ENCODE measurements around the gene CABCOCO1. TPM values are rescaled to one million over a fixed set of nuclear protein-coding genes. Genes with fewer than 3 reads are reported as not detected.

CABCOCO1 gene
- total RNA-seq, 1 donor from 2014 or later, result not detected

DNA sequence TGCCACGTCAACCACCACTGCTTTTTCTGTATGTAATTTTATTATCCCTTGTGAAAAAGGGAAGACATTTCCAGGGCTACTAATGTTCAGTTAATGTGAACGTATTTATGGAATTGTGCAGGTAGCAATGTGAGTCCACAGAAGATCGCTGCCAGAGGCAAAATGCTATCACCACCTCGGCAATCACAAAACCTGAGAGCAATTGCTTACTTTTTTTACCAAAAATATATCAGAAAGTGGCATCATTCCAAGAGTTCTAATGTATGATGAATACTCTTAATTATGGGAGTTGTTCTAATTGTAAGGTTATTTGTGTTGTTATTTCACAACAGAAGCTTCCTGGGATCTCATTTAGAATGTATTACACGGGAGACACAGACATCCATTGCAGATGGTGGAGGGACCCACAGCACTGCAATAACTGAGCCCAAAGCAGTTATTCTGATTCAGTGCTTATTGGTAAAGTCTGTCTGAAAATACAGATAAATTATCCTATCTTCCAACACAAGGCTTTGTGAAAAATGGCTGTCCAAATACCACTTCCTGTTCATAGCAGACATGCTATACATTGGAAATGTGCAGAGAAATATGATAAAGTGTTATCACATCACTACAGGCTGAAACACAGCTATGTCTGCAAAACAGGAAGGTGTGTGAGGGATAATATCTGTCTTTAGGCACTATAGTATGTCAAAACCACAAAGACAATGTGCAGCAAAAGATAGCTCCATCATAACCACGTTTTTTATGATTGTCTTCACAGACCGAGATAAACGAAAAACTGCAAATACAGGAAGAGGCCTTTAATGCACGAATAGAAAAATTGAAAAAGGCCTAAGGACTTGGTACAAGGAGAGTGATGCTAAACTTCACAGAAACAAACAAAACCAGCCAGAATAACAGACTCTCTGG is 102.7 kb downstream of the CABCOCO1 start:
- intact Hi-C loops (cut with DNase I), result no loop called here
- no peak for DNase-seq (ENCODE audit: missing footprints)

DNA sequence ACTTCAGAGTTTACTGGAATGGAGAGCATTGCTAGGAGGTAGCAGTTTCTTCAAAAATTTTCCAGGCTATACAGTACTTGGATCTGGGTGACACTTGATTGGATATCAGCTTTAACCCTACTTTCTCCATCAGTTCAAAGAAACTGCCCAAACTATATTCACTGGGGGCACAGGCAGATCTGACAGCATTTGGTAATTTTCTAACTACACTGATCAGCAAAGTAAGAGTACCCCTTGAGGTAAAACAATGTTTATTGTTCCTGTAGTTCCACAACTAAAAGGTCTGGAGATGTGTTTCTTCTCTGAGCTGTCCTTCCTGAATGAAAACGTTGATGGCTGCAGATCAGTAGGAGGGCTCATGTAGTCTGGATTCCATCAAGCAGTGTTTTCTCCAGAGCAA is 104.2 kb downstream of the CABCOCO1 start:
- intact Hi-C loops (cut with DNase I), result no loop called here
- no peak for DNase-seq (ENCODE audit: missing footprints)
- no peak for ATAC-seq

More for the DNA sequence above, 102.7 kb downstream of the CABCOCO1 start:
- no peak for ATAC-seq

DNA sequence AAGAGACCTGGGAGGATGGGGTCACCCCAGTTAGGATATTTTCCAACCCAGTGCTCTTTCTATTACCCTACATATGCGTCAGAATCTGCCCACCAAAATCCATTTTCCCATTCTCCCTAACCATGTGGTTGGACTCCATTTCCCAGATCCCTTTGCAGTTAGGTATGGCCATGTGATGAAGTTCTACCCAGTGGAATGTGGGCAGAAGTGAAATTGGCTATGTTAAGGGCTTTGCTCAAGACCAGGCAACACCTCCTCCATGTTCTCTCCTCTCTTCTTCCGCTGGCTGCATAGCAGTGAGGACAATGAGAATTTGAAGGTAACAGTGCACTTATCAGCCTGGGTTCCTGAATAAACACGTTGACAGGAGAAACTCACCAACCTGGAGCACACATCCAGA is 111.3 kb downstream of the CABCOCO1 start:
- DNase-seq (ENCODE audit: missing footprints) (no peak), ATAC-seq (no peak)
- intact Hi-C loops (cut with DNase I), result no loop called here

DNA sequence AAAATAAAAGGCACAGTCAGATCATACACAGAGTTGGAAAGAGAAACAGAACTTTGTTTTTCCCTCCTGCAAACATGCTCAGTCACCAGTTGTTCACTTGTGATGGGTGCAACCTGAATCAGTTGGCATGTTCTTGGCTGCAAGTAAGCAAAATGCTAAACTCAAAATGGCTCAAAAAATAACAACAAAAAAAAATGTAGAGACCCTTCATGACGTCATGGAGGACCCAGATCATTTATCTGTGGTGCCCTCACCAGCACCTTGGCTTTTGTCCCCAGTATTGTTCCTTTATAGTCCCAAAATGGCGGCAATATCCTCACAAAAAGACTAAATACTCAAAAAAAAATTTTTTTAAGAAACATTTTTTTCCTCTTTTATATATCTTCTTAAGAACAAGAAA is 112.4 kb downstream of the CABCOCO1 start:
- intact Hi-C loops (cut with DNase I), result no loop called here
- DNase-seq (ENCODE audit: missing footprints), result no peak
- no peak for ATAC-seq

DNA sequence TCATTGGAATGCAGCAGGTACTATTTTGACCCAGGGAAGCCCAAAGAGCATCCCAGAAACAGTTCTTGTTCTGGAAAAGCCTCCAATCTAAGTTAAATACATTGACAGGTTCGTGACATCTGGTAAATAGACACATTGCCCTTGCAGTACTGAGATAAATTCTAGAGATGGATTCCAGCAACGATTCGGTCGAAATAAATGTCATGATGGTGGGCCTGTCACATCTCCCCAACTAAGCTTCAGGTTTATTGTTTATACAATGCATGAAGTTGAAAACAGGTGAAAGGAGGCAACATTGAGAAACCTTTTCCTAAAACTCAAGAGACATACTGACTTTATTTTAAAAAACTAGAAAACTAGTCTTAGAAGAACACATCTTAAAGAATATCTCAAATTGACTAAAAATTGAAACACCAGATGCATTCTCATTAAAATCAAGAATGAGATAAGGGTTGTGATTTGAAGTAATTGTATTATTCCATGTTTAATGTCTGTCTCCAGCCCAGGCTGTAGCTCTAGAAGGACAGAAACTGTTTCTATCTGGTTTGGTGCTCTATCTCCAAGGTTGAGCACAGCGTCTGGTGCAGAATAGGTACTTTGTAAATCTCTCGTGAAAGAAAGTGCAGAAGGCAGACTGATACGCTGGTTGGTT is 114.0 kb downstream of the CABCOCO1 start:
- no peak for DNase-seq (ENCODE audit: missing footprints)
- ATAC-seq, result no peak
- intact Hi-C loops (cut with DNase I), result no loop called here

DNA sequence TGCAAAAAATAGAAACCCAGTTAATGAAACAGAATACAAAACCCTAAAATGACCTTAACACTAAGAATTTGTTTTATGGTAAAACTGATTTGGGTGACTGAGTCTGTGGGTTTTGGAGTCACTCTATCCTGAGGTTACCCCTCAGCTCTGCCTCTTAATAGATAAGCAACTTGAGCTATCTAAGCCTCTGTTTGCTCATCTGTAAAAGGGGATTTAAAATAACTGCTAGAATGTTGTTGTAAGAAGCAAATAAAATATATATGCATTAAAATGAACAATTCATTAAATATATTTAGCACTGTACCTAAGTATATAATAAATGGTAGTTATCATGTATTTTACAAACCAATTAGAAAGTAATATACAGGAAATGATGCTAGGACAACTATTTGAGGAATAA is 115.4 kb downstream of the CABCOCO1 start:
- DNase-seq (ENCODE audit: missing footprints) (no peak), ATAC-seq (no peak)
- intact Hi-C loops (cut with DNase I), result no loop called here

DNA sequence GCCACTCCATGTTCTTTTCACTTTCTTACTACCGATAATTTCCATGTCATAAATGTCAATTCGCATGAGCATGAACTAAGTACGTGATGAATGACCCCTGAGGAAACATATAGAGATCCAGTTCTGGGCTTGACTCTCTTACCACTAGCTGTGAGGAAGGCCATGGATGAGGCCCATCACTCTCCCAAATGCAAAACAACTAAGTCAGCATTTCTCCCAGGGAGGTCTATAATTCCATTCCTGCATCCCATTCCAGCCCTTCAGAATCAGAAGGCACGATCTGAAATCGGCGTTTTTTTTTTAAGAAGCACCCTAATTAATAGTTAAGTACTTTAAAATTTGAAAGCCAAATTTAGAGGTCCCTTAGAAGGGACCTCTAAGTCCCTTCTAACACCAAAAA is 116.5 kb downstream of the CABCOCO1 start:
- intact Hi-C loops (cut with DNase I), result no loop called here
- ATAC-seq, result no peak
- no peak for DNase-seq (ENCODE audit: missing footprints)

DNA sequence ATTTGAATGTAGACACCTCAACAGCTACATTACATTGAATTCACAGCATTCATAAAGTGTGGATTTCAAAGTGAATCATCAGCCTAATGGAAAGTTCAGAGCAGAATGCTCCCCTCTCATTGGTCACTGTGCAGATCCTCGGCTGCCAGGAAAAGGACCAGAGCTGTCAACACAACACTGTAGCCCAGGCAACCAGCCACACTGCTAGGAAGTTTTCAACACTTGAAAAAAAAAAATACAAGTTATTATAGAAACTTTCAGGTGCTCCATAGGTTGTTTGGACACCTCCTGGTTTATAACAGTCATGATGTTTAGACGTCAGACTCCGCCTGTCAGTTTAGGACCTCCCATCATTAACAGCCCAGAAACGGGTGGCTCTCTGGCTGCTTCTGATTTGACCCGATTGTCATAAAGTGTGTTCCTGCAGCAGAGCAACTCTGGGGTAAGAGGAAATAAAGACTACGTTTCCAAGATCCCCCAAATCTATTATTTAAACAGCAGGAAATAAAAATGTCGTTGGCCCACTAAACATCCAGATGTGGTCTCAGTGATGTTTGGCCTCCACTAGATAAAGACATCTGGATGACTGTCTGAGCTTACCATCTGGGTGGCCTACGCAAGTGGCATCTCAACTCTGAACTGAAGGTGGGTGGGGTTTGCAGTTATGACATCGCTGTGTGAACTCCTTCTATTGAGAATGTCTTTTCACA is 117.4 kb downstream of the CABCOCO1 start:
- DNase-seq (ENCODE audit: missing footprints), result no peak
- ATAC-seq, result peak; percentile 54
- intact Hi-C loops (cut with DNase I), result no loop called here

DNA sequence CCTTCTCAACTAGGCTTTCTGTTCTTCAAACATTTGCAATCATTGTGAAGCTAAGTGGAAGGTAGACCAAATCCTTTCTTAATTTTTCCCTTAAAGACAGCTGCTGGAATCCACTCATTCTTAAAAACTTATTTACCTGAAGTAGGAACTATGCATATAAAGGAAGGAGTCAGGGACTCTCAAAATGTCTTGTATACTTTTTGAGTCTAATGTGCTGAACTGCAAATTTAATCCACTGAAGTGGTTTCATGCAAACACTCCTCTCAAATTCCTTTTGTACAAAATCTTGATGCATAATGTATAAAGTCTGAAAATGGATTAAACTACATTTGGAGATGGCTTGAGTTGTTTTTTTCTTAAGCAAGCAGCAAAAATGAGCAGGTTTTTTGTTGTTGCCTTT is 118.0 kb downstream of the CABCOCO1 start:
- DNase-seq (ENCODE audit: missing footprints), result no peak
- intact Hi-C loops (cut with DNase I), result no loop called here
- ATAC-seq, result no peak

DNA sequence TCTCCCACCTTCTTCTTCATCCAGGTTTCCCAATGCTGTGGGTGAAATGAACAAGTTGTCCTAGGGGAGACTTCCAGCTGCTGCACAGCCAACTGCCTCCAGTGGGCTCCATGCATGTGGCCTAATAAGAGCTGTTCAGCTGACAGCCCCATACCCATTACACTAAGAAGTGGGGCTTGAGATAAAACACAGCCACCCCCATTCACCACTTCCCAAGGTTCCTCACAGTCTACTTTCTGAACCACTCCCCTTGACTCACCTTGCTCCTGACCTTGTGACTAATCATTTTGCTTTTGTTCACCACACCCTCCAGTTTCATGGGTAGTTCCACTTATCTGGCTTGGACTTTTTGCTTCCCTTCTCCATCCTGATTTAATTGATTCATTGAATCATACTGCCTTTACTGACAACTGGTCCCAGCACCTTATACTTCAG is 119.3 kb downstream of the CABCOCO1 start:
- intact Hi-C loops (cut with DNase I), result no loop called here
- no peak for ATAC-seq
- DNase-seq (ENCODE audit: missing footprints), result no peak

DNA sequence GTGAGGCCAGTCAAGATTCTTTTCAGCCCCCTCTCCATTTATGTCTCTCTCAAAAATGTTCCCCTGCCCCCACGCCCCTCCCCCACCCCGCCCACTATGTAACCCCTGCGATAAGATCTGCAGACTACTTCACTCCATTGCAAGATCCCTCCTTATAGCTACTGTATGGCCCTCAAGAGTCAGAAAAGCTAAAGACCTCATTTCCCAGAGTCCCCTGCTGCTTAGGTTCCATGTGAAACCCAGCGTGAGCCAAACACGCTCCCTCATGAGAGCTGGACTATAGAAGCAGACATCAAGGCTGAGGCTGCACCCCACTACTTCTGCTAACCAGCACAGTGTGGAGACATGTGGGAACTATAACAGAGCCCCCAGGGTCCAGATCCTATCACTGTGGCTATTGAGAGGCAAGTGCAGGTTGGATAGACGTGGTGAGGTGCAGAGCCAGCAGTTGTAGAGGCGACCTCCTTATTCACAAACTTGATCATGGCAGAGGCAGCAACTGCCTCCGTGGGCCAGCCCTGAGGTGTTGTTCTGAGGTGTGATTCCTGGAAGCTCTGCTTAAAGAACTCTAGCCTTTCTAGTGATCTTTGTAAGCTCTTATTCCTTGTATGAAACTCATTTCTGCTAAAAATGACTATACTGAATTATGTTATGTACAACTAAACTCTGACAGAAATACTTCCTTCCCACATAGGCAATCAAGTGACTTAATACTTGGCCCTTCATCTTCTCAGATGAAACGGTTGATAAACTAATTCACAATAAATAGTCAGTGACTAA is 121.8 kb downstream of the CABCOCO1 start:
- intact Hi-C loops (cut with DNase I), result no loop called here

DNA sequence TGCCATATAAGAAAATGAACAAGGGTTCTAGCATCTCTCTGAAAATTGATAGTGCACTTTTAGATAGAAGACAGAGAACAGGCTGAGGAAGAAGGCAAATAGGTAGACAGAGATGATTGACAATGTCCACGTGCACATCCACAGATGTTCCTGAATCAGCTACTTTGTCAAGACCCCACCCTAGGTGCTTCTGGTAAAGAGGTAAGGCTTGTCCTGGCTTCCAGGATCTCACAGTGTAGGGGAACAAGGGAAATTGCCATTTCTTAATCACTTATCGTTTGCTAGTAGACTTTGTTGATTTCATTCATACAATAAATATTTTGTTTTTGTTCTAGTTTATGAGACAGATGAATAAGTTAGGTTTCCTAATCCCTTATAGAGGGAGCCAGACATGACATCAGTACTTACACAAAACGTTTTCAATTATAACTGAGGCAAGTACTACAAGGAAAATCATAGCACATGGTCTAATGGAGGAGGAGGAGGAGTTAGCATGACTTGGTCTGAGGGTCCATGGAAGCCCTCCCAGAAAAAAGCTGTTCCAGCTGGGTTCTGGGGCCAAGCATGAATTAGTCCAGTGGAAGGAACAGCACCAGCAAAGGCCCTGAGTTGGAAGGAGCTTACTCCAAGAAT is 122.9 kb downstream of the CABCOCO1 start:
- intact Hi-C loops (cut with DNase I), result no loop called here
- no peak for DNase-seq (ENCODE audit: missing footprints)
- ATAC-seq, result no peak

More for the DNA sequence above, 121.8 kb downstream of the CABCOCO1 start:
- ATAC-seq (no peak), DNase-seq (ENCODE audit: missing footprints) (no peak)

DNA sequence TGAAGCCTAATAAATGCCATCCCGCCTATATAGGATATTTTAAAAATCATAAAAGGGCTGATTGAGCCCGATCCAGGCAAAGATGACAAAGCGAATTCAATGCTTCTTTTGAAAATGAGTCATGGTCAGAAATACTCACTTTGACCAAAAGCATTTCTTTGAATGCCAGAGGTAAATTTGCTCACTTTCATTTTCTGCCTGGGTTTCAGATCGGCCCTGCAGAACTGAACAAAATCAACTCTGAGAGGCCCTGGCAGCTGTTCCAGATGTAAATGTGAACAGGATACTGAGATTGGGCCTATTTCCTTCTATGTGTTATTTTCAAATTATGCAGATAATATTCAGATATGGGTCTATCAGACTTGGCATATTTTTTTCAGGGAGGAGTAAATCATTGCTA is 124.0 kb downstream of the CABCOCO1 start:
- ATAC-seq (no peak), DNase-seq (ENCODE audit: missing footprints) (no peak)
- intact Hi-C loops (cut with DNase I), result no loop called here

DNA sequence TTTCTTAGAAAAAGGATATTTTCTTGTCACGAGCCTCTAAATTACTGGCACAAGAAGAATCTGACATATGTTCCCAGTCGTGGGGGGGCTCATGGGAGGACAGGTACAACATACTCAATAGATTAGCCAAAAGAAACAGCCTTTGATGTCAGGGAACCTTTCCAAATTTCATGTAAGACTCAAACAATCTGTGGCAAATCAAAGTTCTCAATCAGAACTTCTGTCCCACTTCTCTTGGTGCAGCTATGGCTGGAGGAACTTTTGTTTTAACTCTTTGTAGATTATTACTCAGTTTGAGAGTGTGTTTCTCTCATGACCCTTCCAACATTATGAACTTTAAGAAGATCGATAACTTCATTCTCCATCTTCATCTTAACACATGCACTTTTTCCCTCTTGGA is 124.4 kb downstream of the CABCOCO1 start:
- ATAC-seq, result no peak
- intact Hi-C loops (cut with DNase I), result no loop called here
- no peak for DNase-seq (ENCODE audit: missing footprints)

DNA sequence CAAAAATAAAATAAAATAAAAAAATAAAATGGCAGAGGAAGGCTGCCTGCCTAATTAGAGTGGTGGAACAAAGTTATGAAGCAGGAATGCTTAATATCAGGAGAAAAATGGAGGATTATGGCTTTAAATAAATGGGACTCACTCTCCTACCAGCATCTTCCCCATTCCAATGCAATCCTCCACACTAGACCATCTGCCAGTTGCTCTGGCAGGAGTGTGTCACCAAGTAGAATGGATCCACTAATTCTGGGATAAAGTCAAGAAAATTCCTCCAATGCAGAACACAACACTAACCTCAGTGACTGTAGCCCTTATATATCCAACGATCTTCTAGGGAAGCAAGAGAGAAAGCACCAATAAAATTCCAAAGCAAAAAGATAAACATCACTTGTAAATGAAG is 126.3 kb downstream of the CABCOCO1 start:
- ATAC-seq (no peak), DNase-seq (ENCODE audit: missing footprints) (no peak)
- intact Hi-C loops (cut with DNase I), result no loop called here

DNA sequence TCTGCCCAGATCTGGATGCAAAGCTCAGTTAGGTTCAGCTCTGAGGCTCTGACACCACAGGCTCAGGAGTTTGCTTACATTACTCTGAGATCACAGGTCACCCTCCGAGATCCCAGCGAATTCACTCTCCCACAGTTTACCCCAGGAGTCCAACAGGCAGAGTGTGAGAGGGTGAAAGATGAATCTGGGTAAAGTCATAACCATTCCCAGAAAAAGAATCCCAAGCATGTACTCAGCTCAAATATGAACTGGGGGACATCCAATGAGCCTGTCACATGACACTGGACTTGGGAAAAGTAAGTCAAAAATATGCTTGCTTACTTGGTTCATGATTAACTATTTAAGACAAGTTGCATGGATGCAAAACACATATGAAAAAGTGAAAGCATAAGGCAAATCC is 128.5 kb downstream of the CABCOCO1 start:
- DNase-seq (ENCODE audit: missing footprints) (no peak), ATAC-seq (no peak)
- intact Hi-C loops (cut with DNase I), result no loop called here

DNA sequence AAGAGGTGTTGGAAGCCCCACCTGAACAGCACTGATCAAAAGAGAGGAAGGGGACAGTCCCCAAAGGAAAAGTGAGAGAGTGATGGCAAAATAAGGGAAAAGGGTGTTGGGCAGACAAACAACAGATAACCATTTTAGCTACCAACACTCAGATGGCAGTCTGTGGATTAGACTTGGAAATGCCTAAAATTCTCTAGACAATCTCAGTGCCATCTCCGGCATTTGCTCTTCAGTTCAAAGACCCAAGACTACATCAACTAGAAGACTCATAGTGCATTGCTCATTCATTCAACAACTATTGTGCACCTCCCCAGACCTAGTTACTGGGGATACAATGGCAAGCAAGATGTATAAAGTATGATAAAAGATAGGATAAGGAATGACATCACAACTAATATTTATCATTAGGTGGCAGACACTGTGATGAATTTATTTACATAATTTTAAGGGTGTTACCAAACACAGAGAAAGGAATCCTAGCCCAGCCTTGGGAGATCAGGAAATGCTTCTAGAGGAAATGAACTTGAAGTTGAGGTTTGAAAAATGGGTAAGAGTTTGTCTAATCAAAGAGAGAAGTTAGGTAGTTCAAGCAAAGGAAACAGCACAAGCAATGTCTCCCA is 129.5 kb downstream of the CABCOCO1 start:
- no peak for ATAC-seq
- intact Hi-C loops (cut with DNase I), result no loop called here

DNA sequence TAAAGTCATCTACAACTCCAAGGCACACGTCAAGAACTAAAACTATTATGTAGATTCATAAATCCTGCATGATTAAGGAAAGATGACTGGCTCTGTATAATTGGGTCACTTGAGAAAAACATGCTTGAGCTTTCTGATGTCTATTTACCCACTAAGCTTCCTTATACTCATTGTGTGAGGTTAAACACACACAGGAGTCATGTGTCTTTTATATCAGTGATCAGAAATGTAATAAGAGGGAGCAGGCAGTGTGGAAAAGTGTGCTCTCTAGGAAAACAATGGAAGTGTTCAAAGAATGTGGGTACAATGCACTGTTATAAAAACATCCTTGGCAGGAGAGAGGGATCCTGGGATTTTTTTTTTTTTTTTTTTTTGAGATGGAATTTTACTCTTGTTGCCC is 130.2 kb downstream of the CABCOCO1 start:
- DNase-seq (ENCODE audit: missing footprints) (no peak), ATAC-seq (no peak)
- intact Hi-C loops (cut with DNase I), result no loop called here

More for the DNA sequence above, 129.5 kb downstream of the CABCOCO1 start:
- no peak for DNase-seq (ENCODE audit: missing footprints)

Data from Right ventricle myocardium inferior (tissue), 1 donor.